CD14-positive monocyte (primary cell): ENCODE measurements around the gene TP73. TPM values are rescaled to one million over a fixed set of nuclear protein-coding genes. Genes with fewer than 3 reads are reported as not detected.

Source experiments
- DNase-seq, 3 donors: peaks; one replicate each; pipeline ENCODE4 v3.0.0-alpha.2; 2011 to 2022
- H2AFZ ChIP-seq: 2 replicates; pipeline ENCODE4 v1.6.0; 2012; ENCODE audit warnings: mild to moderate bottlenecking, low read depth, low read length, inconsistent platforms; ENCODE audit not compliant: insufficient read depth, poor library complexity, severe bottlenecking
- H3K27ac ChIP-seq, 2 donors: 1 replicate in 1 of 2; 2 replicates in 1 of 2; pipeline ENCODE4 v1.5.1; 2012 to 2013; ENCODE audit warnings: low read length in 2 of 2, control low read depth in 1 of 2, inconsistent platforms in 1 of 2, low read depth in 1 of 2, mild to moderate bottlenecking in 1 of 2
- H3K27me3 ChIP-seq, 2 donors: one replicate each; pipeline versions ENCODE4 v1.6.0 to v1.6.1; 2011 to 2013; ENCODE audit warnings: low read length in 2 of 2; ENCODE audit not compliant: control insufficient read depth in 2 of 2, insufficient read depth in 2 of 2
- H3K36me3 ChIP-seq, 2 donors: replicated peaks in 1 of 2; 1 replicate in 1 of 2; 2 replicates in 1 of 2; pipeline versions ENCODE4 v1.5.1 to v1.6.1; 2012 to 2013; ENCODE audit warnings: low read length in 2 of 2, control low read depth in 1 of 2, inconsistent platforms in 1 of 2, mild to moderate bottlenecking in 1 of 2; ENCODE audit not compliant: insufficient read depth in 2 of 2, control insufficient read depth in 1 of 2
- H3K4me1 ChIP-seq, 2 donors: 1 replicate in 1 of 2; 2 replicates in 1 of 2; pipeline versions ENCODE4 v1.5.1 to v1.6.1; 2012 to 2013; ENCODE audit warnings: low read length in 2 of 2, control low read depth in 1 of 2, inconsistent platforms in 1 of 2, mild to moderate bottlenecking in 1 of 2, moderate library complexity in 1 of 2; ENCODE audit not compliant: insufficient read depth in 2 of 2, control insufficient read depth in 1 of 2
- H3K4me2 ChIP-seq: replicated peaks from 2 replicates; pipeline ENCODE3; 2012; ENCODE audit warnings: low read length, moderate library complexity, mild to moderate bottlenecking; ENCODE audit not compliant: poor library complexity, severe bottlenecking; ENCODE audit errors: extremely low read depth
- H3K4me3 ChIP-seq, 3 experiments: fragments of 200-600 bp in 1 of 3; sonication (generic) in 1 of 3; replicated peaks in 1 of 3; 1 replicate in 2 of 3; 2 replicates in 1 of 3; pipeline ENCODE4 v1.5.1; 2011 to 2013; ENCODE audit warnings: low read length in 3 of 3, mild to moderate bottlenecking in 3 of 3, control low read depth in 2 of 3, low read depth in 2 of 3, inconsistent platforms in 1 of 3, moderate library complexity in 1 of 3
- H3K79me2 ChIP-seq: 2 replicates; pipeline ENCODE4 v1.6.0; 2012; ENCODE audit warnings: mild to moderate bottlenecking, control low read depth, inconsistent platforms, low read length, moderate library complexity; ENCODE audit not compliant: insufficient read depth
- H3K9ac ChIP-seq: 2 replicates; pipeline ENCODE4 v1.6.0; 2017; ENCODE audit warnings: low read length, mild to moderate bottlenecking; ENCODE audit not compliant: insufficient read depth, poor library complexity, severe bottlenecking
- H3K9me3 ChIP-seq, 2 donors: replicated peaks in 1 of 2; 1 replicate in 1 of 2; 2 replicates in 1 of 2; pipeline versions ENCODE4 v1.5.1 to v1.6.1; 2012 to 2013; ENCODE audit warnings: low read length in 2 of 2, control low read depth in 1 of 2; ENCODE audit not compliant: control insufficient read depth in 1 of 2, insufficient read depth in 1 of 2
- H4K20me1 ChIP-seq: 2 replicates; pipeline ENCODE4 v1.6.0; 2012; ENCODE audit warnings: mild to moderate bottlenecking, low read length, control low read depth, moderate library complexity; ENCODE audit not compliant: insufficient read depth
- H3K27ac Mint-ChIP-seq, 7 donors: one replicate each; pipeline ENCODE4 v1.8.0; 2020; ENCODE audit warnings: mild to moderate bottlenecking in 7 of 7, mixed read lengths in 7 of 7, moderate library complexity in 6 of 7, inconsistent platforms in 2 of 7
- H3K27me3 Mint-ChIP-seq, 3 donors: one replicate each; pipeline ENCODE4 v1.8.0; 2021 to 2022; ENCODE audit warnings: low read depth in 3 of 3, mild to moderate bottlenecking in 3 of 3, mixed read lengths in 3 of 3, moderate library complexity in 3 of 3, inconsistent platforms in 1 of 3
- H3K36me3 Mint-ChIP-seq, 2 donors: one replicate each; pipeline ENCODE4 v1.8.0; 2020; ENCODE audit warnings: mixed read lengths in 2 of 2, inconsistent platforms in 1 of 2, mild to moderate bottlenecking in 1 of 2
- H3K4me1 Mint-ChIP-seq: one replicate; pipeline ENCODE4 v1.8.0; 2020; ENCODE audit warnings: mild to moderate bottlenecking, mixed read lengths
- H3K4me3 Mint-ChIP-seq, 2 donors: one replicate each; pipeline ENCODE4 v1.8.0; 2020; ENCODE audit warnings: mild to moderate bottlenecking in 2 of 2, mixed read lengths in 2 of 2, moderate library complexity in 1 of 2
- H3K9me3 Mint-ChIP-seq, 7 donors: one replicate each; pipeline ENCODE4 v1.8.0; 2020 to 2022; ENCODE audit warnings: mixed read lengths in 7 of 7, mild to moderate bottlenecking in 6 of 7, moderate library complexity in 6 of 7, inconsistent platforms in 2 of 7
- CTCF ChIP-seq: fragments of 200-600 bp; IDR thresholded peaks from one replicate; pipeline ENCODE4 v1.8.0; 2022; ENCODE audit warnings: antibody characterized with exemption, mild to moderate bottlenecking
- WGBS: methylation state at CpG from one replicate; pipeline ENCODE4 v1.1.5; 2013; ENCODE audit warnings: missing lambda C conversion rate; ENCODE audit not compliant: insufficient coverage; 5-methylcytosine and 5-hydroxymethylcytosine counted together
- intact Hi-C, 2 donors: fragments of 100-400 bp; cut with micrococcal nuclease; formaldehyde crosslinking; loops; one replicate each; pipeline versions ENCODE4 v1.15.0 to v1.15.1; 2023
- polyA plus RNA-seq, 3 donors: library from polyadenylated mRNA; depleted of rRNA in 1 of 3; unstranded in 2 of 3; stranded (reverse) in 1 of 3; fragments of 300-500 nt in 2 of 3; fragments of >200 nt in 1 of 3; fragmentation: Illumina TruSeq in 2 of 3; gene quantifications; 1 replicate in 2 of 3; 2 replicates in 1 of 3; pipeline ENCODE4 v1.2.3, GENCODE V29; 2012 to 2021

The TP73 gene
- polyA plus RNA-seq, 3 donors, result 0.21 to 0.42 TPM; not detected in 1

DNA sequence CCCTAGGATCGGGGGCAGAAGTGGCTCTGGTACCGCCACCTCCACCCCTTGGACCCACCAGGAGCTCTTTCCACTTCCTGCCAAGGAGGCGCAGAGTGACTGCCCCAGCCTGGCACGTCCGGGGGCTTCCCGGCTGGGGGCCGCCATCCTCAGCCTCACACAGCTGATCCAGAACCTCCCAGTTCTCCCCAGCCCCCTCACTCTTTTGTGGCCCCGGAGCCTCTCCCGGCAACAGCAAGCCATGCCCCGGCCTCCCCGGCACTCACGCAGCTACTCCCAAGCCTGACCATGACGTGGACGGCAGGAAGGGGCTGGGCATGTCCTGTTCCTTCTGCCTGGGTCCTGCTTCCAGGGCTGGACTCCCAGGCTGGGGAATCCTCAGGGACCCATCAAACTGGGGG is 17.1 kb downstream of the TP73 start:
- intact Hi-C loops, result no loop called here
- no peaks in the 10 kb centered on the region for H3K79me2 ChIP-seq

DNA sequence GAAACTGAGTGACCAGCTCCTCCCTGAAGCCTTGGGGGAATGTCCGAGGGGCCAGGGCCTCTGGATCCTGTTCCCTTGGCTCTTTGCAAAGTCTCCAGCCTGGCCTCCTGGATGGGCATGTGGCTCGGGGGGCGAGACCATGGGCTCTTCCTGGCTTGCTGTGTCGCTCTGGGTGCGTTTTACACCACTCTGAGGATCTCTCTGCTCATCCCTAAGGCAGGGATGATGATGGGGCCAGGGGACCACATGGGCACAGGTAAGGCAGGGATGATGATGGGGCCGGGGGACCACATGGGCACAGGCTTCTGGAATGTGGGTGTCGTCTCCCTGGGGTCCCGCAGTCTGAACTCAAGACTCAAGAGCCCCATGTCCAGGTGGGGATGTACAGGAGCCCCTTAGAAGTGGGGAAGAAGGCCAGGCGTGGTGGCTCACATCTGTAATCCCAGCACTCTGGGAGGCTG is 17.7 kb downstream of the TP73 start:
- Mint-ChIP-seq H3K27me3 (peaks cover 0 to 13% (median 5%) of the 10 kb centered on the region in 3 donors), H3K36me3 (peaks cover 0 to 5% of the 10 kb centered on the region in 2 donors), H3K9me3 (no peaks in the 10 kb centered on the region), H3K4me1 (peaks cover 43% of the 10 kb centered on the region), H3K4me3 (no peak overlapping the region), H3K27ac (no peak overlapping the region)
- Histone ChIP-seq H3K79me2 (no peaks in the 10 kb centered on the region), H3K4me3 (no peak overlapping the region), H3K27ac (no peak overlapping the region), H3K27me3 (peaks cover 0 to 2% of the 10 kb centered on the region in 2 donors), H3K4me1 (peaks cover 37 to 59% of the 10 kb centered on the region in 2 donors), H2AFZ (no peak overlapping the region), H3K9ac (no peak overlapping the region), H3K4me2 (no peak overlapping the region), H4K20me1 (no peaks in the 10 kb centered on the region), H3K36me3 (no peaks in the 10 kb centered on the region), H3K9me3 (no peaks in the 10 kb centered on the region)
- no peak for TF ChIP-seq CTCF
- intact Hi-C loops, result no loop called here
- WGBS, result 97% methylated on average over 7 of the region's 9 CpGs
- no peak for DNase-seq

More for the DNA sequence above, 17.1 kb downstream of the TP73 start:
- H3K9me3 Mint-ChIP-seq, result no peaks in the 10 kb centered on the region
- no peak overlapping the region for H3K27ac ChIP-seq
- H3K9ac ChIP-seq, result no peak overlapping the region
- WGBS, result 75% methylated on average over 12 of the region's 14 CpGs
- H3K36me3 Mint-ChIP-seq, result peaks cover 0 to 5% of the 10 kb centered on the region in 2 donors
- no peaks in the 10 kb centered on the region for H3K9me3 ChIP-seq
- no peaks in the 10 kb centered on the region for H3K36me3 ChIP-seq
- H3K27ac Mint-ChIP-seq, result peak overlapping the region in 1 of 7 donors; percentile 50
- TF ChIP-seq CTCF, result no peak
- no peak overlapping the region for H3K4me3 Mint-ChIP-seq
- H4K20me1 ChIP-seq, result no peaks in the 10 kb centered on the region
- no peak overlapping the region for H3K4me3 ChIP-seq
- H2AFZ ChIP-seq, result no peak overlapping the region
- peaks cover 37 to 59% of the 10 kb centered on the region in 2 donors for H3K4me1 ChIP-seq
- peaks cover 43% of the 10 kb centered on the region for H3K4me1 Mint-ChIP-seq
- H3K27me3 Mint-ChIP-seq, result peaks cover 0 to 14% (median 5%) of the 10 kb centered on the region in 3 donors
- peaks cover 0 to 2% of the 10 kb centered on the region in 2 donors for H3K27me3 ChIP-seq
- DNase-seq, result no peak
- no peak overlapping the region for H3K4me2 ChIP-seq
